Stimulated activated CD4-positive, alpha-beta T cell treated with anti-CD3 and anti-CD28 coated beads, Interleukin-2, amount 100 ng/mL, for 24 hours (primary cell): ENCODE results near the gene MIEF1.
"Not testable (repeated sequence)": the region's sequence is repeated elsewhere in the genome, so short reads cannot be mapped to it uniquely, and the experiment has no call there.

Source experiments
- DNase-seq, 2 donors: peaks; one replicate each; pipeline ENCODE4 v3.0.0-alpha.2; 2020

Gene MIEF1

DNA sequence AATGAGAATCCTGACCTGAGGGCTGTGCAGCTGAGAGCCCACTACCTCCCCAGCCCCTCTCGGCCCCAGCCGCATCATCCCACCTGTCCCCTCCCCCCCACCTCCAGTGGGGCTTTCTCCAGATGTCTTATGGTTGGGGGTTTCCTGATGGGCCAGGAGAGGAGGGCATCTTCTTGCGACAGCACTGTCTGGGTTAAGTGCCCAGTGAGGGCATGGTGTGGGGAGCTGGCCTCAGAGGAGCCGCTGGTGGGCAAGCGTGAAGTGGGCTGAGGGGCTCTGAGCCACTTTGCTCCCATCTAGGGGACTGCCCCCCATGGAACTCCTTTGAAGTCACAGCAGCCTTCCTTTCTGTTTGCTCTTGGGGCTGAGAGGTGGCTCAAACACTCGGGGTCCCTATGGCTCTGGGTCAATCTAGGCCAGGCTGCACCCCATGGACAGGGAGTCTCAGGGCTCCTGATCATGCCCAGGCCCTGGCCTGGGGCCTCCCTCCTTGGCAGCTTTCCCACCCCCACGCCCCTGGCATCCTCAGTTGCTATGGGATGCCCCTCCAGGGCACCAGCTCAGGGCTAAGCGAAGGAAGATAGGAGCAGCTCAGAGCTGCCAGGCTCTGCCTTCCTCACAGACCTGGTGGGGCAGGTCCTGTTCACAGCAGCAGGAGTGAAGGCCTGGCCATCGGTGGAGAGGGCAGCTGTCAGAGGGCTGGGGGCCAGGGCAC lies 11.0 kb upstream of the MIEF1 start:
- DNase-seq, result no peak

DNA sequence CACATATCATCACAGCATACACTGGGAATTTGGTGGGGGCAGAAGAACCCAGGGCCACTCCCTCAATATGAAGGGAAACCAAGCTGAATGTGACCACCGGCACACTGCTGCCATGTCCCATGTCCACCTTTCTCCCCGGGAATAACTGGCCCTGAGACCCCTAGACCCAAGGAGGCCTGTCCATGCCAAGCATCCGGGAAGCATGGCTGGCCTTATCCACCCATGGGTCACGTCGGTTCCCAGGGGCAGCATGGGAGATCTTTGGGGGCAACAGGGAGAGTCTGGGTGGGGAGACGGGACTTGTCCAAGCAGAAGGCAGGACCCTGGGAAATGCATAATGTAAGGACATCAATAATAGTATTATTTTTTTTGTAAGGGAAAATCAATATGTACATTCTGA lies 10.4 kb upstream of the MIEF1 start:
- no peak for DNase-seq

DNA sequence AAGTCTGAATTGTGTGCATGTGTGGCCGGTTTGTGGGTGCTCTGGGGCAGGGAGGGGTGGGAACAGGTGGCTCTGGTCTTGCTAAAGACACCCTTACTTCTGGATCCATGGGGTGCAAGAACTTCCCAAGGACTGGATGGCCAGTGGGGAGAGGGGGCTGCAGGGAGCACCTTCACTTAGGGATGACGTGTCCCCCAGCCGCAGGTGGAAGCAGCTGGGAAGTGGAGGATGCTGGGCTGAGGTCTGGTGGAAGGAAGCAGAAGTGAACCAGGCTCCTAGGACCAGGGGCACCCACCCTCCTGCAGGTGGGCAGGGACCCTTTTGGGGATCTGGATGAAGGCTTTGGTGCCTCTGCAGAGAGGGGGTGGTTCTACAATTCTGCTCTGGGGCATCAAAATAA lies 9.9 kb upstream of the MIEF1 start:
- DNase-seq, result no peak

DNA sequence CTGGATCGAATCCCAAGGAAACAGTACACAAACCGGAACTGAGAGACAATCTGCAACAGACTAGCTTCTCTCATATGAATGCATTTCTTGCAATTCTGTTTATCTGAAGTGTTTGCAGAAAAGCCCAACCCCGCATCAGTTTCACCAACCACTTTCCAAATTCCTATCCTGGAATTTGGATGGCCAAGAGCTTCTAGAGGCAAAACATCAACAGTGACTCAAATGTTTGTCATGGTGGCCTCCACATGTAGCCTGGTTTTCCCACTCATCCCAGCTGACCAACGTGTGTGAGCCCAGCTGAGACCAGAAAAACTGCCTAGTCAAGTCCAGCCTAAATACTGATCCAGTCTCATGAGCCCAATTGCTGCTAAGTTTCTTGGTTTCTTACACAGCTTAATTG lies 8.3 kb upstream of the MIEF1 start:
- DNase-seq, result no peak

DNA sequence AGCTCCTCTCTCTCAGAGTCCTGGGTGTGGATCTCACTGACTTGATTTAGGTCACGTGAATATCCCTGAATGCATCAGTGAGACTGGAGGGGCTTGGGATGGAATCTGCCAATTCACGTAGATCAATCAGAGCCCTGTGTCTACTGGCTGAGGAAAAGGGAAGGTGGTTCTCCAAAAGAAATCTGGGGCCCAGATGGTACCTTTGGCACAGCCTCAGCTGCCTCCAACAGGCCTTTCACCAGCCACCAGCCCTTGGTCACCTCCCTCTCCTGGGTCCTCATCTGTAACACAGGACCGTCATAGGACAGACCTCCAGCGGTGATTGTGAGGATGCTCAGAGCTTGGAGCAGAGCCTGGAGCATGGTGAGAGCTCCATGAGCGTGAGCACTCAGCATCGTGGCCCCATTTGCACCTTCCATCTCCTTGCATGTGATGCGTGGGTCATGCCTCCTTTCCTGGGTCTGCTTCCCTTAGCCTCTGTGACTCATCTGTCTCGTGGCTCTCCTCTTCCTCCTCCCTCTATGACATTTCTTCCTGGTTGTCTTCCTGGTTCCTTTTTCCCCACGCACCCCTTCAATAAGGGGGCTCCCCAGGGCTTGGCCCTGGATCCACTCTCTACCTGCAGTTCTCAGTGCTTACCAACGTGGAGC lies 7.5 kb upstream of the MIEF1 start:
- no peak for DNase-seq

DNA sequence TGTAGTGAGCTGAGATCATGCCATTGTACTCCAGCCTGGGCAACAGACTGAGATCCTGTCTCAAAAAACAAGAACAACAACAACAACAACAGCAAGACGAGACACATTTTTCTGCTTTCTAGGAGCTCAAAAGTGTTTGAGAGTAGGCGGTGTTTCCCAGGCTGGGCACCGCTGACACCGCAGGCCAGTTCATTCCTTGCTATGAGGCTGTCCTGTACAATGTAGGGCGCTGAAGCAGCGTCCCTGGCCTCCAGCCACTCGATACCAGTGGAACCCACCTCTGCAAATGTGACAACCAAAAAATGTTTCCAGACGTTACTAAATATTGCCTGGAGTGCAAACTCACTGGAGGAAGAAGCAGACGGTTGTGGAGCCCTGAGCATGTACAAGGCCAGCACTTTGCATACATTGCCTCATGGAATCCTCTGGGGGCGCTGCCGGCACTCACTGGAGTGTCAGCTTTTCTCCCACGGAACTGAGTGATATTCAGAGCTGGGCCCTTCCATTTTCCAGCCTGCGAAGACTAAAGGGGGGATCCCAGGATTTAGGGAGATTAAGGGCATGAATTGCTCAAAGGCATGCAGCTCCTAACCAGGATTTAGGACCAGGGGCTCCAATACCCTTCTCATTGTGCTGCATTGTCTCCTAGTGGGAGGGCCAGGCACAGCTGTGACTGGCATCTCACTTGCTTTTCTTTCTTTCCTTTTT lies 5.8 kb upstream of the MIEF1 start:
- peak; percentile 72 to 73 for DNase-seq

DNA sequence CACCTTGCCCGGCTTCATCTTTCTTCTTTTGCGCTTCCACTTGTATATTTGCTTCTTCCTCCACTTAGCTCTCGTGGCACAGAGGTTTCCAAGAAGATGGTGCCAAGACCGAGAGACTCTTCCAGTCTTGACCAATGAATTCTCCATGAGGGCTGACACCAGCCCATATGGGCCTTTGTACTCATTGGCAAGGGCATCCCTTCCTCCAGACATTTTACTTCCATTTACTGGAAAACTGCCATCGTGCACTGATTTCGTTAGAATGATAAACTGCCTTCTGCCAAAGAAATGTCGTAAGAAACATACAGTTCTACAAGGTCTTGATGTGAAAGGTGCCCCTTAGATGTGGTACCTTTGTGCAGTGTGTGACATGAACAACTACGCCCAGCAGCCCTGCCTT lies 4.7 kb upstream of the MIEF1 start:
- no peak for DNase-seq

DNA sequence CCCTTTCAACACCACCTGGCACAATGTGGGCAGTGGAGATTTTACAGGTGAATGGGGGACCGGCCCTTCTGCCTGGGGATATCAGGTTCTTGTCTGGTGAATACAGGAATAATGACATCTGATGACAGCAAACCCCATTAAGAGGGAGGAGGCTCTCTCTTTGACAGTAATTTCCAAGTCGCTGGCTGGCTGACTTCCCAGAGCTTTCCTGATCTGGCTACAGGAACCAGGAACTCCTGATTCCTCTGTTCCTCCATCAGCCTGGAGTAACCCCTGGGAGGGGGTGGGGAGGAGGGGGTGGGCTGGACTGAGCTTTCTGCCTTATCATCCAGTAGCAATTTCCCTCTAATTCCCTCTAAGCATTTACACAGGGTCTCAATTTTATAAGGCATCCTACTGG lies 3.7 kb upstream of the MIEF1 start:
- DNase-seq, result no peak

DNA sequence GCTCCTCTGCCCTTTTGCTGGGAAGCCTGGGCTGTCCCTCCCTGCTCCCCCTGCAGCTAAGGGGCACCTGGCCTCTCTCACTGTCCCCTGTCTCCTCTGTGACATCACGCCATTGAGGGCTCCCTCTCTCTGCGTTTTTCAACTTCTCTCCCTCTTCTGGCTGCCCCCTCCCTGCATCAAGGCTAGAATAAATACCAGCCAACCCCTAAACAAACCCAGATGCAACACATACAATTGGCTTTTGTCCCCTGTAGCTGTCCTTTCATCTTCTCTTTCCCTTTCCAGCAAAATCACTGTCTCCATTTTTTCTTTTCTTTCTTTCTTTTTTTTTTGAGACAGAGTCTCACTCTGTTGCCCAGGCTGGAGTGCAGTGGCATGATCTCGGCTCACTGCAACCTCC lies 3.3 kb upstream of the MIEF1 start:
- no peak for DNase-seq

DNA sequence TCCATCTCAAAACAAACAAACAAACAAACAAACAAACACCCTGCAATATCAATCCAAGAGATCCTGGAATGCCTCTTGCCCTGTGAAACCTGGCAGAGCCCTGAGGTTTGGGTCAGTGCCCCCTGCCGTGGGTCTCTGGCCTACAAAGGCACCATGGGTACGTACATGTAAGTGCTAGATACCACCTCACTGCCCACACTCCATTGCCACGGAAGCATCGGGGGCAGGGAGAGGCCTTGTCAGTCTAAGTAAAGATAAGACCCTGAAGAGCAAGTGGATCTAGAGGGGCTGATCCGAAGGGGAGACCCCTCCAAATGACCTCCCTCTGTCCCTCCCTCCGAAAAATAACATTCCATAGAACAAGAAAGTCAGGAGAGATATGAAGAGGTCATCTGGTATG lies 2.0 kb upstream of the MIEF1 start:
- no peak for DNase-seq

DNA sequence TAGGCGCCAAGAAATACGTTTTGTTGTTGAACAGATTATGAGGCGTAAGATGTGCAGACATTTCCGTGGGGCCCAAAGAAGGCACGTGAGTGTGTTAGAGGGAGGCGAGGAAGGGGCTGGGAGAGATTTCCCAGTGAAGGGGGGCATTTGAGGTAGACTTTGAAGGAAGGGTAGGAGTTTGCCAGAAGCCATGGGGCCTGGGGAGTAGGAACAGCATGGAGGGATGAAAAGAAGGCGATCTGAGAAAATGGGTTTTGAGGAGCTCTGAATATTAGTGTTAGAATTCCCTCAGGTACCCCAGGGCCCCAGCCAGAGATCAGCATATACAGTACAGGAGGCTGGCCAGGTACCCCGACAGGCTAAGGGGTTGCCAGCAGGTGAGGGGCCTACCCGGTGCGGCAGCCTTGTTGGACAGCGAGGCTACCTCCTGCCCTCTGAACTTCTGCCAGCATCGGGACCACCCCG lies 414 bp upstream of the MIEF1 start:
- DNase-seq, result no peak

DNA sequence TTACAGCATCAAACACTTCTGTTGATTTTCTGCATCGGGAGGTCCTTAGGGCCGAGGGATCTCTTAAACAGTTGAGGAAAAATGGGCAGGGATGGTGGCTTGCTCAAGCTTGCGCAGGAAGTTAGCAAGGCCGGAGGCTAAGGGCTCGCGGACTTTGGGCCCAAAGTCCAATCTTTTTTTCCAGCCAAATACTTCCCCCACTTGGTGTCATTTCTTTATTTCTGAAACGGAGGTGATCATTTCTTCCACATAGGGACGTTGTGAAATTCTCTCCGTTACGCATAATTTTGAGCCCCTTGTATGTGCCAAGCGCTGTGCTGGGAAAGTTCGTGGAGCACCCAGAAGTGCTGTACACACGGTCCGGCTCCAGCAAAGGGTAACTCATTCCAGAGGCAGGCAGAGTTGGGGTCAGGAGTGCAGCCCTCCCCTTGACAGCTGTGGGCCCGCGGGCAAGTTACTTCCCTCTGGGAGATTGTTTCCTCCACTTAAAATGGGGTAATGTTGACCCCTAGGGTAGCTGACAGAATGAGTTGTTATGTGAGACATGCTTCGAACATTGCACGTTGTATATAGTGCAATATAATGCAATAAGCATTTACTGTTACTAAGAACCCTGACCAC lies 809 bp downstream of the MIEF1 start:
- DNase-seq, result no peak

DNA sequence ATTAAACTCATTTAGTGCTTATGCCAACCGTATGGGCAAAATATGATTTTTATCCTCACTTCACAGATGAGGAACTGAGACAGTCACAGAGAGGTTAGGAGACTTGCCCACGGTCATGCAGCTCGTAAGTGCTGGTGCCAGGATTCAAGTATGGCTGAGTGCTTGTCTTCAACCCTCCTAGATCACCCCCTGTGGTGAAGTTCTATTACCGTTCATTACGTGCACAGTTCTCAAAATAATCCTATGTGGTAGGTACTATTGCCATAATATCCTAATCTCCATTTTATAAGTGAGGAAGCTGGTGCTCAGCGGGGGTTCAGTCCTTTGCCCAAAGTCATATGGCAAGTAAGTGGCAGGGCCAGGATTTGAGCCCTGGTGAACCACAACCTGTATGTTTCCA lies 1.5 kb downstream of the MIEF1 start:
- no peak for DNase-seq

DNA sequence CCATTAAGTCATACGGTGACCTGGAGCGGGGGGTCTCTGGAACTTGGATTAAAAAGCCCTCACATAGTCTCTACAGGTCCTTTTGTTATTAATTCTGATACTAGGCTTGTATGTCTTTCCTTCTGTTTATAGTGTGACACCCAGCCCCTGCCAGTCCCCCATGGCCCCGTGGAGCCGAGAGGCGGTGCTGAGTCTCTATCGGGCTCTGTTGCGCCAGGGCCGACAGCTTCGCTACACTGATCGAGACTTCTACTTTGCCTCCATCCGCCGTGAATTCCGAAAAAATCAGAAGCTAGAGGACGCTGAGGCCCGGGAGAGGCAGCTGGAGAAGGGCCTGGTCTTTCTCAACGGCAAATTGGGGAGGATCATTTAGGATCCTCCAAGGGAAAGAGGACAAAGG lies 2.0 kb downstream of the MIEF1 start:
- DNase-seq, result no peak

DNA sequence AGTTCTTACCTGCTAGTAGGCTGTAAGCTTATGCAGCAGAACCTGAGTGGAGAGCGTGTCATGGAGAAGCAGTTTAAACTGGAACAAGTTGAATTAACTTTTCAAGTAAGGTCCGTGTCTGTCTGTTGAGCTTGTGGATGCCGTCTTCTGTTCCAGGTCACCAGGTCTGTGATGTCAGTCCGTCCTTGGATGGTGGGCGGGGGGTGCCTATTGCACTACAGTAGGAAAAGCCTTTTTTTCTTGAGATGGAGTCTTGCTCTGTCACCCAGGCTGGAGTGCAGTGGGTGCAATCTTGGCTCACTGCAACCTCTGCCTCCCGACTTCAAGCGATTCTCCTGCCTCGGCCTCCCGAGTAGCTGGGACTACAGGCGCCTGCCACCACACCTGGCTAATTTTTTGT lies 4.9 kb downstream of the MIEF1 start:
- DNase-seq, result not testable (repeated sequence)

DNA sequence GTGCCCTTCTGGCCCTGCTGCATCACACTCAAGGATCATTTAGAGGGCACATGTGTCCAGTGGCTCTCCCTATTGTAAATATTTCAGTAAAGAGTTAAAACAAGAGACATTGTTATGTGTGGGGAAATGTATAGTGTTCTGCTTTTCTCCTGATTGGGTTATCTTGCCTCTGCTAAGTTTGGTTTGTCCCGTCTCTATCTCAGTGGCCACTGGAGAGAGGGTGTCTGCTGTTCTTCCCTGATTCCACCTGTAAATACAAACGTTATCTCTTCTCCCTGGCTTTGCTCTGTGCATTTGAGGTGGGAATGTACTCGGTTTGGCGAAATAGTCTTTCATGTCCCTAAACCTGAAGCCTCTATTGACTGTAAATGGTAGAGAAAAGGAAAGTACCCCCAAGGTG lies 6.3 kb downstream of the MIEF1 start:
- DNase-seq, result no peak

DNA sequence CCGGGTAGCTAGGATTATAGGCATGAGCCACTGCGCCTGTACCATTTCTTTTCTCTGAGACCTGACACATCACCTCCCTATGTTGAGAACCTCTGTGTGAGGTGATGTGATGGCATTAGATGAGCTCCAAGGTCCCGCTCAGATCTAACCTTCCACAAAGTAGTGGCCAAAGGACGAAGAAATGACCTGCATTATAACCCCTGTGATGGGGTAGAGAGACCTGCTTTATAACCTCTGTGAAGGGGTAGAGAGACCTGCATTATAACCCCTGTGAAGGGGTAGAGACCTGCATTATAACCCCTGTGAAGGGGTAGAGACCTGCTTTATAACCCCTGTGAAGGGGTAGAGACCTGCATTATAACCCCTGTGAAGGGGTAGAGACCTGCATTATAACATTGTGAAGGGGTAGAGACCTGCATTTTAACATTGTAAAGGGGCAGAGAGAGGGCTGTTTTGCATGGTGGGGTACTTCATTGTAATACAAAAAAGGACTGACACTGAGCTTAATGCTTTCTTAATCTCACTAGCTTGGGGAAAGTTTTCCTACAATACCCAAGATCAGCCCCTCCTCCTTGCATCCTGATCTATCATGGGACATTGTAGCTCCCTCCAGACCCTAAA lies 8.5 kb downstream of the MIEF1 start:
- no peak for DNase-seq

DNA sequence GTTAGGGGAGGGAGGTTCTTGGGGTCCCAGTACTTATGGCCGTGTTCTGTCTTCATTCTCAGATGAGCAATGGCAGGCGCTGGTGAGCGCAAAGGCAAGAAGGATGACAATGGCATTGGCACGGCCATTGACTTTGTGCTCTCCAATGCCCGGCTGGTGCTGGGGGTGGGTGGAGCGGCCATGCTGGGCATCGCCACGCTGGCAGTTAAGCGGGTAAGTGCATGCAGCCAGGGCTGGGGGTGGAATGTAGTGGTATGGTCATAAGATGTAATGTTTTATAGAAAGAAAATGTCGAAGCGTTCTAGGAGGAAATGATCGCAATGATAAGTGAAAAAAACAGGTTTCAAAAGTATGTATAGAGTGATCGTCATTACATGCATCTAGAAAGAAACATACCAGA lies 9.1 kb downstream of the MIEF1 start:
- no peak for DNase-seq

DNA sequence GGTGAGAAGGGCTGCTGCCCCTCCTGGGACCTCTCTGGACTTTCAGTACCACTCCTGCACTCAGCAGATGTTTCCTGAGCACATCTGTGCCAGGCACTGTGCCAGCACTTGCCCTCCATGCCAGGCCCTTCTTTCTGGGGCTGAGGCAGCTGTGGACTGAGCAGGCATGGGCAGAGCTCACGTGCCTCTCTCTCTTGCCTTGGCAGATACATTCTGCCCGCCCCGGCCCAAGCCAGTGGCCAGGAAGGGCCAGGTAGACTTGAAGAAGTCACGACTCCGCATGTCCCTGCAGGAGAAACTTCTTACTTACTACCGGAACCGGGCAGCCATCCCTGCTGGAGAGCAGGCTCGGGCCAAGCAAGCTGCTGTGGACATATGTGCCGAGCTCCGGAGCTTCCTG lies 9.9 kb downstream of the MIEF1 start:
- DNase-seq, result no peak

DNA sequence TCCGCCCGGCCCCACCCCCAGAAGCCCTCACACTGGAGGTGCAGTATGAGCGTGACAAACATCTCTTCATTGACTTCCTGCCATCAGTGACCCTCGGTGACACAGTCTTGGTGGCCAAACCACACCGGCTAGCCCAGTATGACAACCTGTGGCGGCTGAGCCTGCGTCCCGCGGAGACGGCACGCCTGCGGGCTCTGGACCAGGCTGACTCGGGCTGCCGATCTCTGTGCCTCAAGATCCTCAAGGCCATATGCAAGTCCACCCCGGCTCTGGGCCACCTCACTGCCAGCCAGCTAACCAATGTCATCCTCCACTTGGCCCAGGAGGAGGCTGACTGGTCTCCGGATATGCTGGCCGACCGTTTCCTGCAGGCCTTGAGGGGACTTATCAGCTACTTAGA lies 11.7 kb downstream of the MIEF1 start:
- DNase-seq, result no peak

DNA sequence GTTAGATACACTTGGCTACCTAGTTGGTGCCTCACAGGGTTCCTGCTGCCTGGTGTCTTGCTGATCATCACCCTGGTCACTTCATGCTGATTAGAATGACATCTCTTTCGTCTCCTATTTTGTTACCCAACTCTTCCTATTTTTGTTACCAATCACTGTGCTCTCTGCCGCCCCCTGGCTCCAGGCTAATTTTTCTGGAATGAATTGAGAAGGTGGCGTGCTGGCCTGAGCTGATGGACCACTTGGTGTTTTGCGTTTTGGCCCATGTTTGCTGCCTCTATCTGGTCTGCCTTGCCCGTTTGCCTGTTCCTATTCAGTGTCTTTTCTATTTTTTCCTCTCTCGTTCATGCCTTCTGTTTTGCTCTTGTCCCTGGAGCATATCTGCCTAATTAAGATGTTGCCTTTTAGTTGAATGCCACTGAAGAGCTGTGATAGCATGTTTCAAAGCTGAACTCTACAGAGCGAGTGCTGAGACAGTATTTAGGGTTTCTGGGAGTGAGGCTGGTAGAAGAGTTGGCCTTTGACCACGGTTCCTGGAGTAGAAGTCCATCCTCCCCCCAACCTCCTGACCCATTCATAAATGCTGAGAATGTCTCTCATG lies 12.4 kb downstream of the MIEF1 start:
- DNase-seq, result peak; percentile 65 to 69

DNA sequence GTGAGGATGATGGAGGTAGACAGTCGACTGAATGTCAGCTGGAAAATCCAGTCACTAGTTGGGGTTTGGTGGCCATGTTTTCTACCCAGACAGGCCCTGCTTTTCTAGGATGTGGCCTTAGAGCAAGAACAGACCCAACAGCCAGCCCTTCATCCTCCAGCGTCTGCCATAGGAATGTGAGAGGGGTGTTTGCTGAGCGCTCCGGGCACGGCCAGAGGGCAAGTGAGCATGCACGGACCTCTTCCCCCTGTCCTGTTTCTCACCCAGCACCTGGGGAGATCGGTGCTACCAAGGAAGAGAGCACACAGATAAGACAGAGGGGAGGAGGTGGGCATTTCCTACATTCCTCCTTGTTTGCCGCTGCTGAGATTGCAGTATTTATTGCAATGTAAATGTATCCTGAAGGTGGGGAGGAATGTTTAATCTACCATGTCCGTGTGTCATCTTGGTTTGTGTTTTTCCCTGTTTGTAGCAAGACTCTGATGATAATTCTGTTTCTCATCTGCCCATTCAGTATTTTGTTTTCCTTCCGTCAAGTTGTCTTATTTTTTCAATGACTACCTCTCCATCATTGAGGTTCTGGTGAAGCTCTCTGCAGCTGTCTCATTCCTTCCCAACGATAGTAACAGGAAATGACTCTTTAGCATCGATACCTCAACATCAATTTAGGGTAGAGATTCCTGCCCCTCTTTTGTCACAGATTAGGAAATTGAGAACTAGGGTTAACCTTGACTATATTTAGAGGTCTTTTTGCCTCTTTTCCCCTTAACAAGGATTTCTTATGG lies 13.4 kb downstream of the MIEF1 start:
- DNase-seq, result no peak
